GM10266 (cell line): ENCODE results near the gene RPL36.

Experiments
- DNase-seq: peaks from one replicate; pipeline ENCODE4 v3.0.0; 2012; ENCODE audit errors: extremely low spot score
- TF ChIP-seq, protein P1 (sequence below): IDR thresholded peaks from 2 replicates; pipeline ENCODE4 v1.5.1; 2012; ENCODE audit warnings: mild to moderate bottlenecking, low read depth; ENCODE audit not compliant: control insufficient read depth, insufficient read depth; ENCODE audit errors: missing control alignments

RPL36 gene

DNA sequence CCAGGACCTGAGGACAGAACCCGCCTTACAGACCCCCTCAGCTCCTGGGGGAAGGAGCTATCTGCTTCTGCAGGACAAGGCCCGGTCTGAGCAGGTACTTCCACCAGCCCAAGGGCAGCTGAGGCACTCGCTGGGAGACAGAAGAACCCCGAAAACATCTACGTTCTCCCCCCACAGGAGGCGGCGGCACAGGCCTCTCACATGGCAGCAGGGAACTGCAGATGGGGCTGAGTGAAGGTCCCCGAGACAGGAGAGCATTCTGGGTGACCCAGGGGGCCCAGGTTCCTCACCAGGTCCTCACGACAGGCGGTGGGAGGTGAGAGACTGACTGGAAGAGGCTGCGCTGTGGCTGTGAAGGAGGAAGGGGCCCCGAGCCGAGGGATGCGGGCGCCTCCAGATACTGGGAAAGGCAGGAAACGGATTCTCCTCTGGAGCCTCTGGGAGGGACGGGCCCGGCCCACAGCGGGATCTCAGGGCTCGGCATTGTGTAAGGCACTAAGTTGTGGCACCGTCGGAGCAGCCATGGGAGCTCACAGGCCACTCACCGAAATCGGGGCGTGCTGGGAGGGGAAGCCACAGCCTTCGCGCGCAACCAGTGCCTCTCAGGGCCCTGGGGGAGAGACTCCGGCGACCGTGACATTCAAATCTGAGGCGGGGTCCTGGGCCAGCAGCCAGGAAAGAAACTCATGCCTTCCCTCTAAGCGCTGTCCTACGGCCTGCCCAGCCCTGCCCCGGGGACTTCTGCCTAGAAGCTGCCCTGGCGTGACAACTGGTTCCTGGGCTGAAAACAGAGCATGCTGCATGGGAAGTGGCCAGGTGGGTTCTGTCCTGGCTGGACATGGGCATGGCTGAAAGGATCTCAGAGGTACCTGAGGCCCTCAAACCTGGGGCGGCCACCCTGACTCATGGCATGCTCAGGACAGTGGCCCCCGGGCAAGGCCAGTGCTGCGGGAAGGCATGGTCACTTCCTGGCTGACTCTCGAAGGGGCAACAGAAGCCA, 14.0 kb downstream of the RPL36 start:
- no peak for DNase-seq
- TF ChIP-seq, protein P1, sequence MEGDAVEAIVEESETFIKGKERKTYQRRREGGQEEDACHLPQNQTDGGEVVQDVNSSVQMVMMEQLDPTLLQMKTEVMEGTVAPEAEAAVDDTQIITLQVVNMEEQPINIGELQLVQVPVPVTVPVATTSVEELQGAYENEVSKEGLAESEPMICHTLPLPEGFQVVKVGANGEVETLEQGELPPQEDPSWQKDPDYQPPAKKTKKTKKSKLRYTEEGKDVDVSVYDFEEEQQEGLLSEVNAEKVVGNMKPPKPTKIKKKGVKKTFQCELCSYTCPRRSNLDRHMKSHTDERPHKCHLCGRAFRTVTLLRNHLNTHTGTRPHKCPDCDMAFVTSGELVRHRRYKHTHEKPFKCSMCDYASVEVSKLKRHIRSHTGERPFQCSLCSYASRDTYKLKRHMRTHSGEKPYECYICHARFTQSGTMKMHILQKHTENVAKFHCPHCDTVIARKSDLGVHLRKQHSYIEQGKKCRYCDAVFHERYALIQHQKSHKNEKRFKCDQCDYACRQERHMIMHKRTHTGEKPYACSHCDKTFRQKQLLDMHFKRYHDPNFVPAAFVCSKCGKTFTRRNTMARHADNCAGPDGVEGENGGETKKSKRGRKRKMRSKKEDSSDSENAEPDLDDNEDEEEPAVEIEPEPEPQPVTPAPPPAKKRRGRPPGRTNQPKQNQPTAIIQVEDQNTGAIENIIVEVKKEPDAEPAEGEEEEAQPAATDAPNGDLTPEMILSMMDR = no peak

DNA sequence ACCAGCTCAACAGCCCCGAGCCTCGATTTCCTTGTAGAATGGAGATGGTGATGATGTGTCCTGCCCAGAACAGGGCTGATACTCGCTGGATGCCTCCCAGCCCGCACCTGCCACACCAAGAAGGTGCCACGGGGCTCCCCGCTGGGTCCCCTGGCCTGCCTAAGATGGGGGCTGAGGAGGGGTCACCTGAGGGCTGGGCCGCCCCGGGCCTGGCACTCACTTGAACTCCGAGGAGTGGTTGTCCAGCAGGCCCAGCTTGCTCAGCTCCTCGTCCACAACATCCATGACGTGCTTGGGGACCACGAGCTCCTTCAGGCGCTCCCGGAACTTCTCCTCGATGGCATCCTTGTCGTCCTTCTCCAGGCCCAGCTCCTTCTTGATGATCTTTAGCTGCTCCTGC, 15.5 kb downstream of the RPL36 start:
- TF ChIP-seq, protein P1 = no peak
- DNase-seq = no peak

DNA sequence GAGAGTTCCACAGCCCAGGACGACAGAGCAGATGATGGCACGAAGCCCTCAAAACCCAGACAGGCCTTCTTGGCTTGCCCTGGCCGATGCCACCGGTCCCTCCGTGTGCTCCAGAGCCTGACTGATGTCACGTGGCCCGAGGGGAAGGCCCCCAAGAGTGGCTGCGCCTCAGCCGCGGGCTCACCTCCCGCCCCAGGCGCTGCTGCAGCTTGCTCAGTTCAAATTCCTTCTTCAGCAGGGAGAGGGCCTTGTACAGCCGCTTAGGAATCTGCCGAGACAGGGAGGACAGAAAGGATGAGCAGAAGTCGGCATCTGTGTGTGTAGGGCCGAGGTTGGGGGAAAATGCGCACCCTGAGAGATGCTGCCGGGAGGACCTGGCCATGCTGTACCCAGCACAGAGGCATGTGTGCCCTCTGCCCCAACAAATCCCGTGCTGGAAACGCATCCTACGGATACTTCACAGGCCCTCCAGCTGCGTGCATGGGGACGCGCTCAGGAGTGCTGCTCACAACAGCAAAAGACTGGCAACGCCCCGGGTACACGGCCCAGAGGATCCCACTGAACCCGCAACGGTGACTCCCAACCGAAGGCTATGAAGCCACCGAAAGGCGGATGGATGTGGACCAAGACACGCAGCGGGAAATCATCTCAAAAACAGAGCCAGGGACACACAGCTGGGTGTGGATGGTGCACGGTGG, 16.9 kb downstream of the RPL36 start:
- TF ChIP-seq, protein P1 = no peak
- DNase-seq = peak; percentile 13

DNA sequence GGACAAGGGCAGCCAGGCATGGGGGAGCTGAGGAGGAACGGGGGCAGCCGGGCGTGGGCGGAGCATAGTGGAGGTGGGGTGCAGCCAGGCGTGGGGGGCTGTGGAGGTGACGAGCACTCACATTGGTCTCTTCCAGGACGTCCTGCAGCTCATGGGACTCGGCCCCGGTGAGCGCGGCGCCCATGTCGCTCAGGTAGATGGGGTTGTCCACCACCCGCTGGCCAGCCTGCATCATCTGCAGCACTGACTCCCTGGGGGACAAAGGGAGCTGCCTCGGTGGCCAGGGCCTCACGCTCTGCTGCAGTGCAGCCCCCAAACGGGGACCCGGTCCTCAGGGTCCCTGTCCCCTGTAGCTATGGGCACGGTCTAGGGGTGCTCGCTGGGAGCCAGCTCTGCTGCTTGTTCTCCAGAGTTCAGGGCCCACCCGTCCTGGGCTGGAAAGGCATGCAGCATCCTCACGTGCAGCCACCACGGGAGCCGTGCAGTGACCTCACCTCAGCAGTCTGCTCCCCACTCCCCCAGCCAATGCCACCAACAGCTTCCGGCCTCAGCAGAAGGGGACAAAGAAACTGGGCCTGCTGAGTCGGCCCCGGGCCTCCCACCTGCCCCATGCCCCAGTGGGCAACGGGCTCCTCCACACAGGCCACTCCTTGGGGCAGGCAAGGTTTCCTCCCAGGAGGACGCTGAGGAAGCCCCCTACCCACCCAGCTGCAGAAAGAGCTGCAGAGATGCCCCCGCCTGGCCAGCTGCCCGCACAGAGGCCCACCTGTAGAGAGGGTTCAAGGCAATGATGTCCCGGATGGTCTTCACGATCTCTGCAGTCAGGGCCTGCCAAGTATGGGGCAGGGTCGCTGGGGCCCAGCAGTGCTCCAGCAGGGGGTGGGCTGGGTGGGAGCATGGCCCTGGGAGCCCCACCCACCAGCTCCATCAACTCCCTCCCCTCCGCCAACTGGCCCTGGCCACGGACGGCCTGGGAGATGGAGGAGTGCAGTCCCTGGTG, 17.8 kb downstream of the RPL36 start:
- no peak for DNase-seq
- TF ChIP-seq, protein P1 = no peak

DNA sequence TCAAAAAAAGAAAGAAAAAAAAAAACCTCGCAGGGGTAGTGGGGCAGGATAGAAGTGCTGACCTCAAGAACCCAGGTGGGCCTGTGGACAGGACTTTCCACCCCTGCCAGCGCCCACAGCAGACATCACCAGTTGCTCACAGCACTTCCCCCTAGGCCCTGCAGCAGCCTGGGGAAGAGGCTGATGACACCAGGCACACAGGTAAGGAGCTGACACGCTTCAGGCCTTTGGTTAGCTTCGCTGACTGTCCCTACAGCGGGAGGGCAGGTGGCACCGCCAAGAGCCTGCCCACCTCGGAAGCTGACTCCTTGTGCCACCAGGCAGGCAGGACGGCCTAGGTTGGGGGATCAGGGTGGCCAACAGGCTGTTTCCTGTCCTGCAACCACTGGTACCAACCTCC, 20.9 kb downstream of the RPL36 start:
- TF ChIP-seq, protein P1 = no peak
- no peak for DNase-seq

DNA sequence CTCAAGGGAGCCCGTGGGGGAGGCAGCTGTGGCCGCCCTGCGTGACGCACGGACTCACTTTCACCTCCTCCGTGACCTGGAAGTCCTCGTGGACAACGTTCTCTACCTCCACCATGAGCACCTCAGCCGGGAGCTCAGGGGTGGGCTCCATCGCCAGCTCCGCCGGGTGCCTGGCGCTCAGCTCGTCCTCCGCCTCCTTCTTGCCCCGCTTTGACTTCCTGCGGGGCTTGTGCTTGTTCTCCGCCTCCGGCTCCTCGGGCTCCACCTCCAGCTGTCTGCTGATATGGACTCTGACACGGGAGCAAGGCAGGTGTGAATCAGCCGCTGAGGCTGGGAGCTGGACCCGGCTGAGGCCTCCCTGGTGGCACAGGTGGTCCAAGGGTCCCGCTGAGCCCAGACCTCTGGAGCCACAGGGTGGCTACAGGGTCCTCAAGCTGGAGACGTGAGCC, 21.6 kb downstream of the RPL36 start:
- TF ChIP-seq, protein P1 = no peak
- no peak for DNase-seq
